KBM-7 (cell line): ENCODE data around the gene KCNJ6.

Experiments used
- DNase-seq: peaks from one replicate; pipeline ENCODE4 v3.0.0-alpha.2; 2015
- in situ Hi-C: fragments of 300-500 bp; cut with MboI; formaldehyde crosslinking; loops from 2 replicates; pipeline ENCODE4 v1.14.3; 2020; ENCODE audit warnings: low sequenced_read_pairs, low pct_unique_long_range_greater_than_20kb, mixed read lengths

Gene KCNJ6

DNA sequence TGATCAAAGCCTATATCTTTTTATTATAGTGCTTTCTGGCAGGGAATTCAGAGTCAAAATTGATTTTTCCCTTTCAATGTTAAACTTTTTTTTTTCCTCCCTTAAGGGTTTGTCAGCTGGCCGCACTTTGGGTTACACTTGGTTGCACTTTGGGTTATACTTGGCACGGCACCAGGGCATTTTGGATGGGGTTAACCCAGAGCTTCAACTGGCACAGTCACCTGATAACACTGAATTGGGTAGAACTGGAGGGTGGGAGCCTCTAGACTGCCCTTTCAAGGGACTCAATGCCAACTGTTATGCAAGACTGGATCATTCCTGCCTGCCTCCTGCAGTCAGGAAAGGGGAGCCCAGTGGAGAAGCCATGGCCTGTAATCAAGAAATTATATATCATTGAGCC lies 211.5 kb downstream of the KCNJ6 start:
- DNase-seq: no peak
- in situ Hi-C loops: no loop called here

DNA sequence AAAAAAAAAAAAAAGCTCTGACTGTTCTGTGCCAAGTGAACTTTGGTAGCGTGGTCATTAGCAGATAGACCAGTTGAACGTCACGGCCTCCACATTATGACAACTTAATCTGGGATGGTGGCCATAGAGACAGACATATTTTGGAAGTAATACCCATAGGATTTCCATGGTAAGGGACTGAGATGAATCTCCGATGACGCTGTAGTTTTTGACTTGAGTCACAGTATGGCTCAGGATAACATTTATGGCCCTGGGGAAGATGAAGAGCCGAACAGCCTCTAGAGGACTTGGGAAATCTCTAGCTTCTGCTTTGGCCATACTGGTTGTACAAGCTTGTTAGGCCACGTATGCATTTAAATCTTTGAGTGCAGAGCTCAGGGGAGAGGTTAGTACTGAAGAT lies 214.0 kb downstream of the KCNJ6 start:
- DNase-seq: no peak
- in situ Hi-C loops: no loop called here

DNA sequence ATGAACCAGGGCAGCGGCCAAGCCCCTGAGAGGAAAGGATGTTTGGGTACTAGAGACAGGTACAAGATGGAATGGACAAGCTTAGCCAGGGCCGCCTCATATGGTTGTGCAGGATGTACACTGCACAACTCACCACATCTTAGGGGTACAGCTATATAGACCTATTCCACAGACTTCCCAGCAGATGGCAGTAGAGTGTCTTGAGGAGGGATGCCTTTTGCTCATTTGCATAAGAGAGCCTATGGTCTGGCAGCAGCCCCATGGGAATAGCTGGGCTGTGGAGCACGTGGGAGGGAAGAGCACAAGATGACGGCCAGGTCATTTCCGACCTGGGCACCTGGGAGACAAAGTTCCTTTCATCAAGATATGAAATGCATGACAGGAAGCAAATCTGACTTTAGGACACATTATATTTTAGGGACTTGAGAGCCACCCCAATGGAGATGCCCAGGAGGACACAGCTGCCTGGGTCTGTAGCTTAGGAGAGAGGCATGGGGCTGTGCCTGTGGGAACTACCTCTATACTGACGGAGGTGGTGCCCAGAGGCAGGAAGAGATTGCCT lies 215.5 kb downstream of the KCNJ6 start:
- in situ Hi-C loops: no loop called here
- peak; percentile 56 for DNase-seq

DNA sequence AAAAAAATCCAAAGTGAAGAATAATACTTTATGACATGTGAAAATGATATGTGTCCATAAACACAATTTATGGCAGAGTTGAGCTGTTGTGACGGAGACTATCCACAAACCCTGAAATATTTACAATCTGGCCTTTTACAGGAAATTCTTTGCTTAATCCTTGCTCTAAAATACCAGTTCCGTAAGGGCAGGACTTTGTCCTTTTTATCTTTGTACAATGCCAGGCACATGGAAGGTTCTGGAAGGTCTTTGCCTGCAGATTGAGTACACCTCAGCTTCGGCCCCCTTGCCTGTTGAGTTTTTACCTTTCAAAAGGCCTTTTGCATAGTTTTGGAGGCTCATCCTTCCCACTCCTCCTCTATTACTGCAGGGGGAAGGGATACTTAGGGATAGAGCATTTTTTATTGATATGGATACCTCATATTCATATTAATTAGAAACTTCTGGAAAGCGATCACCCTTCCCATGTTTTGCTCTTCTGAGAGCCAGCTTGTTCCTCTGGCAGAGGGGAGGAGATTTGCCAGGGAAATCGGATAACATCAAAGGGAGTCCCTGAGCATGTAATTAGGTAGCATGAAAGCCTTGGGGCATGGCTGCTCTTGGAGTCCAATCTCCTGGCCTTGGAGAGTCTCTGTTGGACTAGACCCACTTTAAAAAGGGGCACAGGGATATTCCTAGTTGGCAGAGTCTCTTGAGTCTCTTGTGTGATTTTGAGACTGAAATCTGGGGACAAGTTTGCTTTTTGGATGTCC lies 217.1 kb downstream of the KCNJ6 start:
- in situ Hi-C loops: no loop called here
- DNase-seq: no peak

DNA sequence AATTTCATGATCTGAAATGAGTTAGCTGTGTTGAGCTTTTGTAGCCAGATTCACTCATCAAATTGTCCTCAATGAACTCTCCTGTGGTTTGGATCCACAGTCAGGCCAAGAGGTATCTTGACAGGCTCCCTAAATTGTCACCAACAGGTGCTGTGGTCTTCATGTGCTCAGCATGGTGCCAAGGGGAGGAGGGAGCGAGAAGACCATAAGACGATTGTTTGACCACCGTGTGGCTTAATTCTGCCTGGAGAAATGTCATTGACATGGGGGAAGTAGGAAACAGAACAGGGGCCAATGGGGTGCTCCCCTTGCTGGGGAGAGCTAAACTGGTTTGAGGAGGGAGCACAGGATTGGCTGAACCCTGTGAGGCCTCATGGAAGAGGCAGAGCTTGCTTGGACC lies 219.3 kb downstream of the KCNJ6 start:
- DNase-seq: no peak
- in situ Hi-C loops: no loop called here

DNA sequence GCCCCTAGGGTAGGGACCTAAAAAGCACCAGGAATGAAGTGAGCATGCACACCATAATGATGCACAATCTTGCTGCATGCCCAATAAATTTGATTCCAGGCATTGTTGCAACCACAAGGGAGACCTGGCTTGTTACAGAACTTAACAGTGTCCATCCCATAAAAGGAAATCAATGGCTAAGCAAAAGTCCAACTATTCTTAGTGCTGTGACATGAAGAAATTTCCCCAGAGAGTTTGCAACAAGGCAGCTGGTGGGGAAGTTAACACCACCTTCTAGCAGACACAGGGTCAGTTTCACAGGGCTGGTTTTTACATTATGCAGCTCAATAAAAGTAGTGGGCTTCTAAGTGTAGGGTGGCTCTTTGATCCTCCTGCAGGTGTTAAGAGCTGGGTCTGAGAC lies 221.1 kb downstream of the KCNJ6 start:
- in situ Hi-C loops: no loop called here
- DNase-seq: no peak

DNA sequence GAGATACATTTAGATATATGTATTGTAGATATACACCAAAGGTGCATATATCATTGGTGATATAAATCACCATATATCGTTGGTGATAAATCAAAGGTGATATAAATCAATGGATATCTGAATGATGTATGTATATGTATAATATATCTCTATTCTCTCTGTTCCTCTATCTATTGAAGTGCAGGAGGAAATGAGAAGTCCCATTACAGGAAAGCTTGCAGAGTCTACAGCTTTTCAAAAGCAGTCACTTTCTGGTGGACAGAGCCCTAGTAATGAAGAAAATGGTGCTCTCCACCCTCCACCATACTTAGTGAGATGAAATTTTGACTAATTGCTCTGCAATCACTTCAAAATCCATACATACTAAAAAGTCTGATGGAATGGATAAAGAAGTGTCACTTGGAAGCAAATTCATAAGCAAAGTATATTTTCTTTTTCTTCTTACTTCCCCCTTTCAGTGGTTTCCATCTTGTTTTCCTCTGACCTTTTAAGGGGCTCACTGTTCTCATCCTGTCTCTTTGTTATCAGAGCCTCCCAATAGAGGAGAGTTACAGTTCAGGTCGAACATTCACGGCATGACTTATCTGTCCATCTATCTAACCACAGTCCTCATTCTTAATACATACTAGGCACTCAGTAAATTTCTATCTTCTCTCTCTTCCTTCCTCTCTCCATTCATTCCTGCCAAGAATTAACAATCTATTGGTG lies 227.2 kb downstream of the KCNJ6 start:
- in situ Hi-C loops: no loop called here
- no peak for DNase-seq

DNA sequence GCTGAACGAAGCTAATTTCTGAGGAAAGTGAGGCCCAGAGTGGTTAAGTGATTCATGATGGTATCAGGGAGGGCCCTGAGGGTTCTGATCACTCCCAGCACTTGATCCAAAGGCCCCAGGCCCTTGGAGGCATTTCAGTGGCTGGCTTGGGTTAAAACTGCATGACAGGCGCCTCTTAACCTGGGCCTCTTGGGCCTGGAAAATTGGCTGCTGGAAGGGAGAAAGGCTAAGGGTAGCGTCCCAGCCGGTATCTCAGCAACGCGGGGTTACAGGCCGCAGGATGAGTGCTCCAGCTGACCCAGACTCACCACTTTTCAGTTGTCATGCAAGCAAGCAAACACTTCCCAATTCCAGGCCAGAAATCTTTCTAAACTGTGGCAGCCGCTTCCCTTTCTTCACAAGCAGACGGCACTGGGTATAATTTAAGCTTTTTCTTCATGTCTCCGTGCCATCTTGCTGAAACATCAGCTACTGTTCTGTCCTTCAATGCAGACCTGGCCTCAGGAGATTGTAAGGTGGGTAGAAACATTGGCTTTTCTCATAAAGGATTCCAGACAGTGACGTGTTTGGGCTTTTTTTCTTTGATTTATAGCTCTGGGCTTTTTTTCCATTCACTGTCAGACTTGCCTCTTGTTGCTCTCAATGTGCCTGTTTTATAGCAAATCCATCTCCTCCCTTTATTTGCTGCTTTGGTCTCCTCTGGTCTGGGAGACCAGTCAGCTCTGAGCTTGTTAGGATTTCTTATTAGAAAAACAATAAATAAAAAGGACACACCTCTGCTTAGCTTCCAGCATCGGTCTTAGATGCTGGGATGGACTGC lies 229.1 kb downstream of the KCNJ6 start:
- in situ Hi-C loops: no loop called here
- peak; percentile 42 for DNase-seq

DNA sequence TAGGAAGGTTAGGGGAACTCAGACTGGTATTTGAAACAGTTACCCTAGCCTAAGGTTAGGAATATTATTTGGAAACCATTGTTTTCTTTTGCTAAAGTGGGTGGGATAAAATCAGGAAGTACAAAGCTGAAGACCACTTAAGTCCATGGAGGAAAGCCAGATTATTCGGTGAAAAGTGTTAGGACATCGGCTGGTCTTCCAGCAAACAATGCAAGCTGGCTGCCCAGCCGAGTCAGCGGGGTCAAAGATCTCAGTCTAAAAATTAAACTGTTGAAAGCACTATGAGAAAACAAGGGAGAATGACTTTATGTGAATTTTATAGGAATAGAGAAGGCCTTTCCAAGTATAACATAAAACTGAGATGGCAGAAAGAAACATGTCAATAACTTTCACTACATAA lies 231.7 kb downstream of the KCNJ6 start:
- no peak for DNase-seq
- in situ Hi-C loops: no loop called here

DNA sequence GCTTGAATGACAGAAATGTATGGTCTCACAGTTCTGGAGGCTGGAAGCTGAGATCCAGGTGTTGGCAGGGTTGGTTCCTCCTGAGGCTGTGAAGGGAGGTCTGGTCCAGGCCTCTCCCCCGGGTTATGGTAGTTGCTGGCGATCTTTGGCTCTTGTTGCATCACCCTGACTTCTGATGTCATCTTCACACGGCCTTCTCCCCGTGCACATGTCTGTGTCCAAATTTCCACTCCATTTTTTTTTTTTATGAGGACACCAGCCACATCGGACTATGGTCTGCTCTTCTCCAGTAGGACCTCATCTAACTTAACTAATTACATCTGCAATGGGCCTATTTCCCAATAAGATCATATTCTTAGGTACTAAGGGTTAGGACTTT lies 232.2 kb downstream of the KCNJ6 start:
- no peak for DNase-seq
- in situ Hi-C loops: no loop called here

DNA sequence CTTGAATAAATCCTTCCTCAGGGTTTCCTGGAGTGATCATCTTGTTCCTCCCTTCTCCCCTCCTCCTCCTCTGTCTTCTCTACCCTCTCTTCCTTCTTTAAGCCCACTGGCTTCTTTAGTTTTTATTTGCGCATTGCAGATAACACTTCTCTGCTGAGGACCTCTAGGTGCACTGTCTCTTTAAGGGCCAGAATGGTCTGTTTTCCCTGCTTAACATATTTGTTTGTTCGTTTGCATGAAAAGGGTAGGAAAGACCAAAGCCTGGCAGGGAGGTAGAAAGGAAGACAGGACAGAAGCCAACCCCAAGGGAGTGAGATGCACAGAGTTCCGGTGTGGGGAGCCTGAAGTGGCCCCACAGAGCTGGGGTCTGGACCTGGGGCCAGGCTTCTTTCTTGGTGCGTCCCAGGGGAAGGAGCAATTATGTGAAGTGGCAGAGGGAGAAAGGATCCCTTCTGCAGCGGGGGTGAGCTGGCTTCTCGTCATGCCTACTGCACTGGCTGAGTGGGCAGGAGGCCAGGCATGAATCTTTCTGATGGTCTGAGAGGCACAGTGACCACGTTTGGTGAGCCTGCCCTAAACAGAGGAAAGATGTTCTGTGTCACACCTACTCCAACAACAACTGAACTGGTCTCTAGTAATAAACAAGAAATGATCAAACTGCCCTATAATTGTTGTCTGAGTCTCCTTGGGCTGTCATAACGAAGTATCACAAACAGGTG lies 232.7 kb downstream of the KCNJ6 start:
- in situ Hi-C loops: no loop called here
- DNase-seq: no peak

DNA sequence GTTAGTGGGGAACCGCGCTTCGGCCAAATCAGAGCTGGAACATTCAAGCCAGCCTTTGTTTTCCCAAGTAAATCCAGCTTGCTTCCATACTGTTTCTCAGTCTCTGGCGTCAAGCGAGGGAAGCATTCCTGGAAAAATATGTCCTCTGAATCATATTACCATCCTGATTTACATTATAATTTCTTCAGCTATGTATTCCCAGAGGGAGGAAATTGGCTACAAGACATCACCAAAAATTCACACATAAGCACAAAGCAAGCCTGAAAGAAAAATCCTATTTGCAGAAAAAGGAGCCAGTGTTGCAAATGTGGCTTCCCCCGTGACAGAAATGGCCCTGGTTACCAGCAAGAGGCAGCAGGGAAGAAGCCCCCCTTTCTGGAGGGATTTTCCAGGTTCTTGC lies 233.3 kb downstream of the KCNJ6 start:
- no peak for DNase-seq
- in situ Hi-C loops: no loop called here

DNA sequence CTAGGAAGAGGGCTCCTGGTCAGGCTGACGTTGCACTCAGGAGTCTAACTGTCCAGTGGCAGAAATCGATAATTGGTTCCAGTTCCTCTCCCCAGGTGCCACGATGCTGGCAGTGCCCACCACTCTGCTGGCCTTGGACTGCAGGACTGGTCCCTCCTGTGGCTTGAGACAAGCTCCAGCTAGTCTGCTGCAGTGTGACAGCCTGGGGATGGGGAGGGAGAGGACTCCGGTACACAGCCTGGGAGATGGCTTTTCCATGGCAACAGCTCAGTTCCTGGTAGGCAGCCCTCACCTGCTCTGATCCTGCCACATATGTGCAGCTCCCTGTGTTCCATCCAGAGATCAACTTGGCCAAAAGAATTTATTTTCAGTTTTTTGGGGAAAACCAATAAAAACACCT lies 239.3 kb downstream of the KCNJ6 start:
- in situ Hi-C loops: no loop called here
- no peak for DNase-seq

DNA sequence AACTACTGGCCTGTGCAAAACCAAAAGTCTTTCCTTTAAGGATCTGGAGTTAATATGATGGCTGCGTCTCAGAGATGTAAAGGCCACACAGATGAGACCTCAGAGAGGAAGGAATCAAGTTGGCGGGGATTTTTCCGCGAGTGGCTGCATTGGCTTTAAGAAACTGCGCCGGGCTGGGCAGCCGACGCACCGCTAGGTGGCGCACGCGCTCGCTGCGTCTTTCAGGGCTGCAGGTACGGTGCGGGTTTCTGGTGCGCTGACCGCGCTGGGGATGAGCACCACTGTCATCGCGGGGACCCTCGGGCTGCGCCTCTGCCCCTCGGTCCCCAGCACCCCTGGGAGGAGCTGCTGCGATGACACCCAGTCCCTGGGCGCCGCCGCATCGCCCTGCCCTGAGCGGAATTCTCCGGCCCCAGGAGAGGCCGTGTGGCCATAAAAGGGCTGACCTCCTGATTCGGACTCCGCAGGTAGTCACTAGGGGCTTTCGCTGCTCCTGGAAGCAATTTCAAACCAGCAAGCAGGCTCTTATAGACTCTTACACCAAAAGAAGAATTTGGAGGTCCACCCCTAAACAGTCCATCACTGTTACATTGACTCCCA lies 241.0 kb downstream of the KCNJ6 start:
- DNase-seq: peak; percentile 55
- in situ Hi-C loops: no loop called here

DNA sequence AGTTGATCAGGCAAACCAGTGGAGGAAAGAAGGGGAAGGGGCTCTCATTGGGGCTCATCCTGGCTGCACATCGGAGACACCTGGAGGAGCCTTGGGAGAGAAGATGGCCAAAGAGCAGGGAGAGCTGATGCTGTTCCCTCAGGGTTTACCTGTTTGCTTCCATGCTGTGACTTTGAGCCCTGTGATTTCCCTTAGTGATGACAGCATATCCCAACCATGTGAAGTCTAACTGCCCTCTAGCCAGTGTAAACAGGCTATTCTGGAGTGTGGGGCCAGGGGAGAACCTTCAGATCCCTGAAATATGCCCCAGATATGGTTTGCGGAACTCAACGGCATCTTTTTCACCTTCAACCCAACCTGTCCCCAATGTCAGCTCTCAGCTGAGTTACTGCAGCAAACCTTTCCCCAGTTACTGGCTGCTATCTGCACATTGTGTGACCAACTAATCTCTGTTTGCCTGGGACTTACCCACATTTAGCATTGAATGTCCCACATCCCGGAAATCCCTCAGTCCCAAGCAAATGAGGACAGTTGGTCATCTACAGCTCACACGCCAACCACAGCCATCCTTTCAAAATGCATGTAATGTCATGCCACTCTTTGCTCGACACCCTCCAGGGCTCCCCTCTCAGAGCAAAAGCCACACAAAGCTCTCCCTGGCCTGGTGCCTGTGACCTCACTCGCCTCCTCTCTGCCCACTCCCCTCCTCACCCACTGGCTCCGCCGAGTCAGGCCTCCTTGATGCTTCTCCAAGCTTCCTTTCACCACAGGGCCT lies 242.3 kb downstream of the KCNJ6 start:
- no peak for DNase-seq
- in situ Hi-C loops: no loop called here

DNA sequence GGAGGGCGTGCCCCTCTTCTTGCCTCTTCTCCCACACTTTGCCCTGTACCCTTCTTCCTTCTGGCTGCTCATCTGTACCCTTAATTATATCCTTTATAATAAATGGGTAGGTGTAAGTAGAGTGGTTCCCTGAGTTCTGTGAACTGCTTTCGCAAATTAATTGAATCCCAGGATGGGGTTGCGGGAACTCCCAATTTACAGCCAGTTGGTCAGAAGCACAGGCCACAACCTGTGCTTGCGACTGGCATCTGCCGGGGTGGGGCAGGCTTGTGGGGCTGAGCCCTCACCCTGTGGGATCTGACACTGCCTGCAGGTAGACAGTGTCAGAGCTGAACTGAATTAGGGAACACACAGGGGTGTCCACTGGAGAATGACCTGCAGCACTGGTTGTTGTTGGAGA lies 244.9 kb downstream of the KCNJ6 start:
- no peak for DNase-seq
- in situ Hi-C loops: no loop called here

DNA sequence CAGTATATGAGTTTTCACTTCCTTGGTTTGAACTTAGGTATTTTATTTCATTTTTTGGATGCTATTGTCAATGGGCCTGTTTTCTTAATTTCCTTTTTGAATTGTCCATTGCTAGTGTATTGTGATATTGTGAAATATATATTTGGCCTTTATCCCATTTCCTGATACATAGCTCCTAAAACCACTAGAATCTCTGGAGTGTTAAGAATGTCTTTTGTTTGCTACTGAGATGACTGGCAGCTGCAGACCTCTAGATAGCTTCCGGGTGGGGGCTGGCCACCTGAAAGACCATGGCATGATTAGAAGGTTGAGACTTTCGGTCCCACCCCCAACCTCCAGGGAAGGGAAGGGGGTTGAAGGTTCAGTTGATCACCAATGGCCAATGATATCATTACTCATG lies 245.4 kb downstream of the KCNJ6 start:
- in situ Hi-C loops: no loop called here
- no peak for DNase-seq

DNA sequence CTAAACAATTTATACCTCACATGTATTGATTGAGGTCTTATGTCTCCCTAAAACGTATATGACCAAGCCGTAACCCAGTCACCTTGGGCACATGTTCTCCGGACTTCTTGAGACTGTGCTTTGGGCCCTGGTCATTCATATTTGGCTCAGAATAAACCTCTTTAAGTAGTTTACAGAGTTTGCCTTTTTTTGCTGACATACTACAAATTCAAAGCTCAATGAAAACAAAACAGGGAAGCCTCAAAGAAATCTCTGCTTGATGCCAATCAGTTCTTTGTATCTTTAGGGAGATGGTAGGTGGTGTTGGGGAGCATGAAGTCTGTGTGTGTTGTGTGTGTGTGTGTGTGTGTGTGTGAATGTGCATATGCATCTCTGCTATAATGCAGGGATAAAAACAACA lies 247.0 kb downstream of the KCNJ6 start:
- in situ Hi-C loops: no loop called here
- DNase-seq: no peak
